NCI-H524 (cell line): ENCODE results near the gene NOM1.

Experiments
- DNase-seq, 2 experiments: peaks; one replicate each; lab custom pipeline; 2025; lab: John Stamatoyannopoulos, UW

Gene NOM1

DNA sequence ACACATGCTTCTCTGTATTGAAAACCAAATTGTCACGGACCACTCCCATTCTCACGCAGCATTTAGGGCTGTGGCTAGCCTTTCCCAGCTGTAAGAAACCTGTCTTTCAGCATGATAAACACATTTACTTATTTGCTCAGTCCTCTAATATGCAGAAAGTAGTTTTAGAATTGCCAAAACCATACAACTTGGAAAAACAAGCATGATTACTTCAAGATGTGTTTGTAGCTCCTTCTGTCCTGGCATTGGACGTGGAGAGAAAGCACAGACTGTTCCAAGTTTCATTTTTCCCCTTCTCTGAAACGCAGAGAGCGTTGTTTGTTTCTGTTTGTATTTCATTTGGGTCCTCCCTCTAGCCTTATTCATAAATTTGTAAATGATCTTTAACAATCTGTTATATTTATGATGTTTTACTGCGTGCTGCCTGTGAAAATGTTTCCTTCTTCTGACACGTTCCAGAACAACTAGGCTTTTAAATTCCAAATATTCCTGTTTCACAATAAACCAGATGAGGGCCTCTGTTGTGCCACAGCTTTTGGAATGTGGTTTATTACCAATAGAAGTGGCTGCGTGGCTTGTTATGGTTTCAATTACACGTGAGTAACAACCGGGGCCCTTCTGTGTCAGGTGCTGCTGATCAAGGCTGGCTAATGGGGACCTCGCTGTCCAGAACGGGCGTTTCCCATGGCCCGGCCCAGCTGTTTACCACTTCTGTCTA, 34.8 kb downstream of the NOM1 start:
- DNase-seq: no peak

DNA sequence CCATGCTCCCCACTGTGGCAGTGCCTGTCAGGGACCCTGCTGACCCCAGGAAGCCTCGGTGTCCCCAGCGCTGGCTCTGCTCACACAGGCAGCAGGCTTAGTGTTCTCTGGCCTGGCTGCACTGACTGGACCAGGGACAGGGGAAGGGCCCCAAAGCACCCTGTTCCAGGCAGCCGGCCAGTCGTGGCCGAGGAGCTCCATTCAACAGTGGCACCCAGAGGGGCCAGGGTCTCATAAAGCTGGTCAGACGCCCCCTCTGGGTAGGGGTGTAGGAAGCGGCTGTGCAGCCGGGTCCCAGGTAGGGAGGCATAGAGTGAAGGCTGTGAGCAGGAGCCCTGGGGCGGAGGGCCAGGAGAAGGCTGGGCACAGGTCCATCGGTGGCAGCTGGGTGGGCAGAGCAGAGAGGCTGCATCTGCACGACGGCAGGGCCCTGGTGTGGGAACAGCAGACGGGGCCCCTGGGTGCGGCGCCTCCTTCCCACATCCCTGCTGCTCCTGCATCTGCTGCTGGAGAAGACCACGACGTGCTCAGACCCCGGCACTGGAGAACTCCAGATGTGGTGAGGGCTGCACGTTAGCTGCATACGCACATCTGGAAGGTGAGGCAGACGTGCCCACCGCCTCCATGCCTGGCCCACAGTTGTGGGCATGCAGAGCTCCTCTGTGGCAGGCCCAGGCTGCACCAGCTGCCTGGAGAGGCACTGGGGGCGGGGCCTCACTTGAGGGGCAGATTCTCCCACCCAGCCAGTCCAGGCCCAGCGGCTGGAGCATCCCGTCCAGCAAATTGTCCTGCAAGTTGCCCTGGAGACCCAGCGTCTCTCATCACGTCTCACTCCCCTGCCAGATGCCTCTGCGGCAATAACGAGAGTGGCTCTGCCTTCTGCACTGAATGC, 35.8 kb downstream of the NOM1 start:
- peak in 1 of 2 experiments; percentile 20 for DNase-seq

DNA sequence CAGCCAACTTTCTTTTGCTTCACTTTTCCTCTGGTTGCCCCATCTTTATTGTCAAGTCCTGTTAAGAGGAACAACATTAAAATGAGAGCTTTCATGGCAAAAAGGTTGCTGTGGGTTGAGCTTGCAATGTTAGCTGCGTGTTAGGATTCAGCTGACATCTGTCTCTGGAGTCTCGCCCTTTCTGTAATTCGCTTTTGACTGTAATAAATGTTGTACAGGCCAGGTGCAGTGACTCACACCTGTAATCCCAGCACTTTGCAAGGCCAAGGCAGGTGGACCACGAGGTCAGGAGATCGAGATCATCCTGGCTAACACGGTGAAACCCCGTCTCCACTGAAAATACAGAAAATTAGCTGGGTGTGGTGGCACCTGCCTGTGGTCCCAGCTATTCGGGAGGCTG, 36.9 kb downstream of the NOM1 start:
- no peak for DNase-seq

GRCh38 chr7:156988343-156989185, 39.1 kb downstream of the NOM1 start:
- DNase-seq: no peak

- DNase-seq: no peak
These were observed 40.4 kb downstream of the NOM1 start for GRCh38 chr7:156989766-156990535.

DNA sequence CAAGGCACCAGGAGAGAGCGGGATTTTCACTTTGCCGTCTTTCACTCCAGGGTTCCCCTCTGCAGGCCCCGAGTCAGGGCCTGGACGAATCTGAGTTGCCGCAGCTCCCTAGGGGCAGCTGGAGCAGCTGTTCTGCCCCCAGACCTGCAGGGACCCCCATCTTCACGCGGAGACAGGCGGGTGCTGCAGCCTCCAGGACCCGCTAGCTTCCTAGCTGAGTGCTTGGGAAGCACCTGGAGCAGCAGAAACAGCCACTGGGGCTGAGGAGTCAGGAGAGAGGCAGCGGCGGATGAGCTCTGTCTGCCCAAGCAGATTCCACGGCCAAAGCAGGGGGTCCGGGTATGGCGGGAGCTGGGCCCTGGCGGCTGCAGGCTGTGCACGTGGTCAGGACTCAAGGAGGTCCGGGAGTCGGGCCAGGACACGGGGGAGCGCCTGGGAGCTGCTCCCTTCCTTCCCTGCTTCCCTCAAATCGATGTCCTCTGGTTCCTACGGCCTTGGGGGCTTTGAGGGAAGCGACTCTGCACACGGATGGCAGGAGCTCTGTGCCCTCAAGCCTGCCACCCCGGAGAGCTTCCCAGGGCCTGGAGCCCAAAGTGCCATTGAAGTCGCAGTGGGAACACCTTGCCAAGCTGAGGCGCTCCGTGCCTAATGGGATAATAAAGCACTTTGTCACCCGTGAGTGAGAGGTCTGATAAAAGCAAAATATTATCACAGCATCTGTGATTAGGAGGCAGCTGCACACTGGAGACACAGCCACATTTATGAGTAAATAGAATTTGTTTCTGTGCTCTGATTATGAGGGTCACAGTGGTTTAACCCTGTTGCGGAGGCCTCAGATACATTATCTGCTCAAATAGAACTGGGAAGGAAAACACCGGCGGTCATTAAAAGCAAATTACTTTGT, 43.8 kb downstream of the NOM1 start:
- no peak for DNase-seq

GRCh38 chr7:156993925-156994235, 44.4 kb downstream of the NOM1 start:
- DNase-seq: no peak

GRCh38 chr7:156994417-156994816, 44.9 kb downstream of the NOM1 start:
- no peak for DNase-seq

GRCh38 chr7:156998988-156999957, 49.8 kb downstream of the NOM1 start:
- DNase-seq: no peak

- DNase-seq: peak in 1 of 2 experiments; percentile 15
These were observed 50.6 kb downstream of the NOM1 start for GRCh38 chr7:156999958-157000726.

- DNase-seq: no peak
These were observed 51.5 kb downstream of the NOM1 start for GRCh38 chr7:157000741-157001653.

- no peak for DNase-seq
These were observed 52.7 kb downstream of the NOM1 start for GRCh38 chr7:157001920-157002818.

DNA sequence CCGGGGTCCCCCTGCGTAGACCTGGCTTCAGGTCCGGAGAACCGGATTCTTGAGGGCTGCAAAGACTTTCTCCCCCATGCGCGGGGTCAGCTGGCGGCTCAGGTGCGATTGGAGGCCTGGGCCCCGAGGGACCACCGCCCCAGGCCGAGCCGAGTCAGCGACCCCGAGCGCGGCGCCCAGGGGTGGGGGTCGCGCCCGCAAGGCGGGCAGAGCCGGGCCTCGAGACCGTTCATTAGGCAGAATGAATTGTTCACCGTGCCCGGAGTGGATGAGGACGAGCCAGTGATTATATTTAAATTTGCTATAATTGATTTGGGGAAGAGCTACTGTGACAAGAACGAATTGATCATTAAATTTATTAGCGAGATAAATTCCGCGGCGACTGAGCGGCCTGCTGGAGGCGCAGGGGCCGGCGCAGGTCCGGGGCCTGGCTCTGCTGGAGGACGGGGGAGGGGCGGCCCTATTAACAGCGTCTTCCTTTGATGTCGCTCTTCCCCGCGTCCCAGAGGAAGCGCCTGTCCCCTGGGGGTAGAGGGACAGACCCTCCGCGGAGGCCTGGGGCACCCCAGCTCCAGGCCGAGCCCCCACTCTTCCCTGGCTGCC, 53.4 kb downstream of the NOM1 start:
- DNase-seq: no peak

DNA sequence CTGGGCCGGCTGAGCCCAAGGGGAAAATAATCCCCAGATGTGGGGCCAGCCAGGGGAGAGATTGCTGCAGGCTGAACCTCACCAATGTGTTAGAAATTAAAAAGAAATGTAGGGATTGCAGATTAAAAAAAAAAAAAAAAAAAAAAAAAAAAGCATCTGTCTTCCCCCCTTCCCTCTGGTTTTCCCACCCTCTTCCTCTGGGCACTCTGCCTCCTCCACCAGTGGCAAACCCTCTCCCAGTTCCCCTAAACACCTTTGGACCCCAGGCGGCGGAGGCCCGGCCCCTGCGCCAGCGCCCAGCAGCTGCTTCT, 53.9 kb downstream of the NOM1 start:
- no peak for DNase-seq

GRCh38 chr7:157003756-157004520, 54.4 kb downstream of the NOM1 start:
- DNase-seq: no peak
